Peyer's patch (tissue), 4 donors: ENCODE data around the gene MACROD2. TPM values are rescaled to one million over a fixed set of nuclear protein-coding genes. Genes with fewer than 3 reads are reported as not detected.

Source experiments
- DNase-seq, 3 donors: peaks; one replicate each; pipeline ENCODE4 v3.0.0-alpha.2; 2017 to 2019
- H3K27ac ChIP-seq, 4 donors: fragments of 200-600 bp; sonication (generic); one replicate each; pipeline ENCODE4 v1.5.1; 2016 to 2019
- H3K27me3 ChIP-seq, 2 donors: fragments of 200-600 bp; sonication (generic); one replicate each; pipeline ENCODE4 v1.5.1; 2019
- H3K36me3 ChIP-seq, 3 donors: fragments of 200-600 bp; sonication (generic); one replicate each; pipeline ENCODE4 v1.5.1; 2016 to 2019
- H3K4me1 ChIP-seq, 4 donors: fragments of 200-600 bp; sonication (generic); one replicate each; pipeline ENCODE4 v1.5.1; 2016 to 2019
- H3K4me3 ChIP-seq, 4 donors: fragments of 200-600 bp; sonication (generic); 1 replicate in 3 of 4; 2 replicates in 1 of 4; pipeline ENCODE4 v1.5.1; 2016 to 2019; ENCODE audit warnings: mild to moderate bottlenecking in 1 of 4
- H3K9me3 ChIP-seq, 4 donors: fragments of 200-600 bp; sonication (generic); one replicate each; pipeline ENCODE4 v1.5.1; 2016 to 2019; ENCODE audit warnings: mild to moderate bottlenecking in 1 of 4
- CTCF ChIP-seq, 6 experiments: fragments of 450-650 bp in 4 of 6; fragments of 200-600 bp in 2 of 6; sonication (generic) in 1 of 6; IDR thresholded peaks; one replicate each; pipeline ENCODE4 v1.5.1; 2017 to 2019; ENCODE audit warnings: antibody characterized with exemption in 6 of 6, mild to moderate bottlenecking in 3 of 6, moderate library complexity in 1 of 6
- POLR2A ChIP-seq, 2 donors: fragments of 450-650 bp; IDR thresholded peaks; one replicate each; pipeline ENCODE4 v1.5.1; 2017; ENCODE audit warnings: antibody characterized with exemption in 2 of 2, mild to moderate bottlenecking in 2 of 2, moderate library complexity in 2 of 2
- small RNA-seq, 2 donors: library from RNA; depleted of rRNA; stranded (forward); fragments of <200 nt; gene quantifications; one replicate each; pipeline ENCODE3, GENCODE V24; 2016
- total RNA-seq, 4 donors: library from RNA; depleted of rRNA; stranded (reverse); fragments of >200 nt; gene quantifications; one replicate each; pipeline ENCODE4 v1.1.0, GENCODE V29; 2016

The MACROD2 gene
- total RNA-seq, 4 donors from 2014 or later = 2.5 to 10.7 (median 6.5) TPM

GRCh38 chr20:16097788-16098187 lies 2102.5 kb downstream of the MACROD2 start:
- Histone ChIP-seq H3K9me3 (no peaks in the 10 kb centered on the region), H3K27me3 (no peaks in the 10 kb centered on the region), H3K4me3 (no peak overlapping the region), H3K36me3 (no peaks in the 10 kb centered on the region), H3K27ac (no peak overlapping the region), H3K4me1 (no peaks in the 10 kb centered on the region)
- DNase-seq = no peak
- TF ChIP-seq POLR2A (IDR thresholded peaks at IDR 0.05) = no peak
- no peak for TF ChIP-seq CTCF (IDR thresholded peaks at IDR 0.05)

GRCh38 chr20:16098890-16099639 lies 2103.7 kb downstream of the MACROD2 start:
- Histone ChIP-seq H3K27me3 (no peaks in the 10 kb centered on the region), H3K27ac (no peak overlapping the region), H3K4me1 (no peaks in the 10 kb centered on the region), H3K9me3 (no peaks in the 10 kb centered on the region), H3K4me3 (no peak overlapping the region), H3K36me3 (no peaks in the 10 kb centered on the region)
- no peak for DNase-seq
- no peak for TF ChIP-seq CTCF (IDR thresholded peaks at IDR 0.05)
- TF ChIP-seq POLR2A (IDR thresholded peaks at IDR 0.05) = no peak

- no peaks in the 10 kb centered on the region for H3K36me3 ChIP-seq
- H3K9me3 ChIP-seq = no peaks in the 10 kb centered on the region
- H3K4me1 ChIP-seq = no peaks in the 10 kb centered on the region
- DNase-seq = no peak
- H3K27ac ChIP-seq = no peak overlapping the region
- H3K4me3 ChIP-seq = no peak overlapping the region
- H3K27me3 ChIP-seq = no peaks in the 10 kb centered on the region
- TF ChIP-seq POLR2A (IDR thresholded peaks at IDR 0.05) (no peak), CTCF (IDR thresholded peaks at IDR 0.05) (no peak)
Measured at GRCh38 chr20:16100111-16100510, 2104.8 kb downstream of the MACROD2 start.

- Histone ChIP-seq H3K9me3 (no peaks in the 10 kb centered on the region), H3K27ac (no peak overlapping the region), H3K27me3 (no peaks in the 10 kb centered on the region), H3K4me1 (no peaks in the 10 kb centered on the region), H3K36me3 (no peaks in the 10 kb centered on the region), H3K4me3 (no peak overlapping the region)
- no peak for TF ChIP-seq POLR2A (IDR thresholded peaks at IDR 0.05)
- TF ChIP-seq CTCF (IDR thresholded peaks at IDR 0.05) = no peak
- DNase-seq = no peak
Measured at GRCh38 chr20:16100767-16101166, 2105.5 kb downstream of the MACROD2 start.

Small RNA genes within 50 kb of the gene (small RNA-seq; reads per million reads assigned to genes)
- gene RN7SL864P (0 reads per million in 2 donors), gene RNA5SP475 (0 reads per million in 2 donors), gene RNU6-1159P (0 reads per million in 2 donors), gene RNU6-115P (0 reads per million in 2 donors), gene RNU6-228P (0 reads per million in 2 donors), gene RNU6-278P (0 reads per million in 2 donors), gene RPS3P1 (0 reads per million in 2 donors)

Other genes starting within 250 kb of the MACROD2 start
- gene ESF1, start 210.6 kb upstream of the MACROD2 start, total RNA-seq = 10 to 100 TPM in 2 of 4 donors, 1 to 10 TPM in 2; 7.9 to 26.4 (median 9.6) TPM
- 10 to 100 TPM; 15.4 to 25.4 (median 23.0) TPM for gene NDUFAF5, start 210.5 kb upstream of the MACROD2 start, total RNA-seq
- gene SEL1L2, start 4.9 kb upstream of the MACROD2 start, total RNA-seq = not detected